ENCODE data around the gene COX20.

DNA sequence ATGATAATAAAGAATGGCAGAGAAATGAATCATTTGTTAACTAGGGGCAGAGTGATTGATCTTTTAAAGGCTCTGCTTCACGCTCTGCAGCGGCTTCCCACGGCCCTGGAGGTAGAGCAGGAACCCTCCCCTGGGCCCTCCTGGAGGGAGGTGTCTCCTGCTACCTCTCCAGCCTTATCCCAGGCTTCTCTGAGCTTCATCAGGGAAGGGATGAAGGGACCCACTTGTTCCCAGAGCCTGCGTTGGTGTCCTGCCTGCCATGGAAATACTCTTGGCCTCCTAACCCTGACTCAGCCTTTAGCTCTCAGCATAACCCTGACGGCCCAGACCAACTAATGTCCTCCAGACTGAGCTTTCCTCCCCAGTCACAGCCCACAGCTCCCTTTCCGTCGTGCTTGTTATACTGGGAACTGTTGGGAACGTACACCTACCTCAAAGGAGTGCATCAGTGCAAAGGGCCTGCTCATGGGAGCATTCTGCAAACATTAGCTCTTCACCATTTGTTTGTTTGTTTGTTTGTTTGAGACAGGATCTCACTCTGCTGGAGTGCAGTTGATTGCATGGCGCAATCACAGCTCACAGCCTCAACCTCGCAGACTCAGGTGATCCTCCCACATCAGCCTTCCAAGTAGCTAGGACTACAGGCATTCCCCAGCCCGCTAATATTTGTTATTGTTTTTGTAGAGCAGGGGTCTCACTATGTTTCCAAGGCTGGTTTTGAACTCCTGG is 46.3 kb downstream of the COX20 start:
- TF ChIP-seq, protein P1, sequence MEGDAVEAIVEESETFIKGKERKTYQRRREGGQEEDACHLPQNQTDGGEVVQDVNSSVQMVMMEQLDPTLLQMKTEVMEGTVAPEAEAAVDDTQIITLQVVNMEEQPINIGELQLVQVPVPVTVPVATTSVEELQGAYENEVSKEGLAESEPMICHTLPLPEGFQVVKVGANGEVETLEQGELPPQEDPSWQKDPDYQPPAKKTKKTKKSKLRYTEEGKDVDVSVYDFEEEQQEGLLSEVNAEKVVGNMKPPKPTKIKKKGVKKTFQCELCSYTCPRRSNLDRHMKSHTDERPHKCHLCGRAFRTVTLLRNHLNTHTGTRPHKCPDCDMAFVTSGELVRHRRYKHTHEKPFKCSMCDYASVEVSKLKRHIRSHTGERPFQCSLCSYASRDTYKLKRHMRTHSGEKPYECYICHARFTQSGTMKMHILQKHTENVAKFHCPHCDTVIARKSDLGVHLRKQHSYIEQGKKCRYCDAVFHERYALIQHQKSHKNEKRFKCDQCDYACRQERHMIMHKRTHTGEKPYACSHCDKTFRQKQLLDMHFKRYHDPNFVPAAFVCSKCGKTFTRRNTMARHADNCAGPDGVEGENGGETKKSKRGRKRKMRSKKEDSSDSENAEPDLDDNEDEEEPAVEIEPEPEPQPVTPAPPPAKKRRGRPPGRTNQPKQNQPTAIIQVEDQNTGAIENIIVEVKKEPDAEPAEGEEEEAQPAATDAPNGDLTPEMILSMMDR (IDR thresholded peaks at IDR 0.05), result no peak
- no peak for TF ChIP-seq POLR2A (IDR thresholded peaks at IDR 0.05)

All from lower leg skin (tissue), 3 donors.